ENCODE measurements around the gene DEF6.
"Not testable (repeated sequence)": the region's sequence is repeated elsewhere in the genome, so short reads cannot be mapped to it uniquely, and the experiment has no call there.

The DEF6 gene

GRCh38 chr6:35328965-35329364, 31.3 kb downstream of the DEF6 start:
- 100% methylated on average over 6 of the region's 8 CpGs for WGBS (ENCODE audit: insufficient coverage)
- POLR2A ChIA-PET; H3K9me3 ChIP-seq (ENCODE audit: control extremely low read depth in 1 of 5, control insufficient read depth in 4 of 5, insufficient read depth in 2 of 5, low read depth in 1 of 5, low read length in 4 of 5); DNase-seq; H3K4me1 ChIP-seq (ENCODE audit: control extremely low read depth in 1 of 4, control insufficient read depth in 4 of 4, insufficient read depth in 4 of 4, low read length in 3 of 4); H3K27me3 ChIP-seq (replicated peaks in 2 of 5; ENCODE audit: control insufficient read depth in 4 of 5, insufficient read depth in 5 of 5, low read length in 4 of 5); H3K27ac ChIP-seq (ENCODE audit: insufficient read depth in 1 of 2, low read depth in 1 of 2, low read length in 2 of 2, poor library complexity in 1 of 2, severe bottlenecking in 2 of 2); H3K4me3 ChIP-seq (ENCODE audit: control insufficient read depth in 1 of 7, extremely low read depth in 1 of 7, insufficient read depth in 4 of 7, low read depth in 2 of 7, low read length in 6 of 7): not testable (repeated sequence)
- CTCF ChIA-PET = interaction anchor here (0.6 to 27.2 kb wide), 11 partner anchors 9 to 407 kb away, joined by 3 to 405 read pairs (median 3); partner anchors contain the start of genes DEF6 and PPARD
- peaks cover 0 to 13% (median 2%) of the 10 kb centered on the region in 4 experiments for H3K36me3 ChIP-seq (ENCODE audit: control insufficient read depth in 4 of 4, insufficient read depth in 4 of 4, low read length in 3 of 4)

GRCh38 chr6:35330541-35331119, 33.0 kb downstream of the DEF6 start:
- WGBS (ENCODE audit: insufficient coverage) = 100% methylated on average over 5 of the region's 9 CpGs

GRCh38 chr6:35332074-35332887, 34.7 kb downstream of the DEF6 start:
- H3K4me3 ChIP-seq (ENCODE audit: control insufficient read depth in 1 of 7, extremely low read depth in 1 of 7, insufficient read depth in 4 of 7, low read depth in 2 of 7, low read length in 6 of 7); H3K36me3 ChIP-seq (ENCODE audit: control insufficient read depth in 4 of 4, insufficient read depth in 4 of 4, low read length in 3 of 4); DNase-seq; H3K4me1 ChIP-seq (ENCODE audit: control extremely low read depth in 1 of 4, control insufficient read depth in 4 of 4, insufficient read depth in 4 of 4, low read length in 3 of 4); H3K27me3 ChIP-seq (replicated peaks in 2 of 5; ENCODE audit: control insufficient read depth in 4 of 5, insufficient read depth in 5 of 5, low read length in 4 of 5); H3K27ac ChIP-seq (ENCODE audit: insufficient read depth in 1 of 2, low read depth in 1 of 2, low read length in 2 of 2, poor library complexity in 1 of 2, severe bottlenecking in 2 of 2); POLR2A ChIA-PET; H3K9me3 ChIP-seq (ENCODE audit: control extremely low read depth in 1 of 5, control insufficient read depth in 4 of 5, insufficient read depth in 2 of 5, low read depth in 1 of 5, low read length in 4 of 5): not testable (repeated sequence)
- CTCF ChIA-PET = interaction anchor here (0.8 to 27.2 kb wide), 8 partner anchors 10 to 117 kb away, joined by 3 to 405 read pairs (median 4); partner anchors contain the start of genes DEF6 and PPARD
- 94% methylated on average over 6 of the region's 9 CpGs for WGBS (ENCODE audit: insufficient coverage)

More at GRCh38 chr6:35330541-35331119, 33.0 kb downstream of the DEF6 start:
- no peak overlapping the region for H3K27ac ChIP-seq (ENCODE audit: insufficient read depth in 1 of 2, low read depth in 1 of 2, low read length in 2 of 2, poor library complexity in 1 of 2, severe bottlenecking in 2 of 2)
- H3K4me3 ChIP-seq (ENCODE audit: control insufficient read depth in 1 of 7, extremely low read depth in 1 of 7, insufficient read depth in 4 of 7, low read depth in 2 of 7, low read length in 6 of 7) = no peak overlapping the region
- H3K9me3 ChIP-seq (ENCODE audit: control extremely low read depth in 1 of 5, control insufficient read depth in 4 of 5, insufficient read depth in 2 of 5, low read depth in 1 of 5, low read length in 4 of 5) = no peaks in the 10 kb centered on the region
- DNase-seq = no peak
- CTCF ChIA-PET = interaction anchor here (0.7 to 27.2 kb wide), 4 partner anchors 10 to 39 kb away, joined by 3 to 405 read pairs (median 6); partner anchors contain the start of genes DEF6 and PPARD
- H3K36me3 ChIP-seq (ENCODE audit: control insufficient read depth in 4 of 4, insufficient read depth in 4 of 4, low read length in 3 of 4) = no peaks in the 10 kb centered on the region
- POLR2A ChIA-PET = no interaction called here
- H3K27me3 ChIP-seq (replicated peaks in 2 of 5; ENCODE audit: control insufficient read depth in 4 of 5, insufficient read depth in 5 of 5, low read length in 4 of 5) = no peaks in the 10 kb centered on the region
- H3K4me1 ChIP-seq (ENCODE audit: control extremely low read depth in 1 of 4, control insufficient read depth in 4 of 4, insufficient read depth in 4 of 4, low read length in 3 of 4) = peaks cover 0 to 10% (median 9%) of the 10 kb centered on the region in 4 experiments

GRCh38 chr6:35341557-35341956, 43.9 kb downstream of the DEF6 start:
- Histone ChIP-seq H3K27me3 (replicated peaks in 2 of 5; ENCODE audit: control insufficient read depth in 4 of 5, insufficient read depth in 5 of 5, low read length in 4 of 5) (peaks cover 0 to 36% (median 26%) of the 10 kb centered on the region in 5 experiments), H3K9me3 (ENCODE audit: control extremely low read depth in 1 of 5, control insufficient read depth in 4 of 5, insufficient read depth in 2 of 5, low read depth in 1 of 5, low read length in 4 of 5) (no peaks in the 10 kb centered on the region), H3K27ac (ENCODE audit: insufficient read depth in 1 of 2, low read depth in 1 of 2, low read length in 2 of 2, poor library complexity in 1 of 2, severe bottlenecking in 2 of 2) (no peak overlapping the region), H3K36me3 (ENCODE audit: control insufficient read depth in 4 of 4, insufficient read depth in 4 of 4, low read length in 3 of 4) (peaks cover 0 to 3% (median 0%) of the 10 kb centered on the region in 4 experiments), H3K4me1 (ENCODE audit: control extremely low read depth in 1 of 4, control insufficient read depth in 4 of 4, insufficient read depth in 4 of 4, low read length in 3 of 4) (peaks cover 3 to 26% (median 13%) of the 10 kb centered on the region in 4 experiments), H3K4me3 (ENCODE audit: control insufficient read depth in 1 of 7, extremely low read depth in 1 of 7, insufficient read depth in 4 of 7, low read depth in 2 of 7, low read length in 6 of 7) (no peak overlapping the region)
- no peak for DNase-seq
- WGBS (ENCODE audit: insufficient coverage) = 85% methylated on average over 4 of the region's 13 CpGs
- ChIA-PET CTCF (interaction anchor here (0.6 to 2.2 kb wide), 24 partner anchors 9 to 211 kb away, joined by 3 to 23 read pairs (median 3); partner anchors contain the start of genes DEF6, FANCE and RPL10A), POLR2A (interaction anchor here (0.7 to 1.4 kb wide), 3 partner anchors 80 to 210 kb away, joined by 3 to 4 read pairs (median 3); partner anchors contain the start of gene RPL10A)

GRCh38 chr6:35342258-35343091, 44.9 kb downstream of the DEF6 start, which contains the start of gene PPARD:
Gene PPARD (plus strand): TSS chr6:35342558. CDS start chr6:35411088, 68,530 bp downstream.
- DNase-seq = peak; percentile 87 to 91 (median 88)
- Histone ChIP-seq H3K4me3 (ENCODE audit: control insufficient read depth in 1 of 7, extremely low read depth in 1 of 7, insufficient read depth in 4 of 7, low read depth in 2 of 7, low read length in 6 of 7) (peak within 1 kb of the TSS; percentile 62 to 86 (median 74)), H3K36me3 (ENCODE audit: control insufficient read depth in 4 of 4, insufficient read depth in 4 of 4, low read length in 3 of 4) (peaks cover 0 to 3% (median 0%) of the 10 kb centered on the region in 4 experiments), H3K27ac (ENCODE audit: insufficient read depth in 1 of 2, low read depth in 1 of 2, low read length in 2 of 2, poor library complexity in 1 of 2, severe bottlenecking in 2 of 2) (peak within 1 kb of the TSS in 1 of 2 experiments; percentile 55), H3K9me3 (ENCODE audit: control extremely low read depth in 1 of 5, control insufficient read depth in 4 of 5, insufficient read depth in 2 of 5, low read depth in 1 of 5, low read length in 4 of 5) (no peaks in the 10 kb centered on the region), H3K4me1 (ENCODE audit: control extremely low read depth in 1 of 4, control insufficient read depth in 4 of 4, insufficient read depth in 4 of 4, low read length in 3 of 4) (peaks cover 3 to 26% (median 13%) of the 10 kb centered on the region in 4 experiments), H3K27me3 (replicated peaks in 2 of 5; ENCODE audit: control insufficient read depth in 4 of 5, insufficient read depth in 5 of 5, low read length in 4 of 5) (peaks cover 0 to 44% (median 31%) of the 10 kb centered on the region in 5 experiments)
- WGBS (ENCODE audit: insufficient coverage) = 0% methylated on average over 33 of the region's 77 CpGs
- ChIA-PET POLR2A (interaction anchor here (1.1 to 1.4 kb wide), 2 partner anchors 79 to 126 kb away, joined by 3 to 4 read pairs; partner anchors contain the start of gene RPL10A), CTCF (interaction anchor here (0.6 to 2.2 kb wide), 27 partner anchors 9 to 211 kb away, joined by 3 to 23 read pairs (median 4); partner anchors contain the start of genes DEF6, FANCE and RPL10A)

GRCh38 chr6:35343092-35343834, 45.6 kb downstream of the DEF6 start:
- peaks cover 0 to 44% (median 31%) of the 10 kb centered on the region in 5 experiments for H3K27me3 ChIP-seq (replicated peaks in 2 of 5; ENCODE audit: control insufficient read depth in 4 of 5, insufficient read depth in 5 of 5, low read length in 4 of 5)
- ChIA-PET CTCF (interaction anchor here (0.7 to 2.2 kb wide), 22 partner anchors 10 to 211 kb away, joined by 3 to 26 read pairs (median 4); partner anchors contain the start of gene FANCE), POLR2A (interaction anchor here (0.6 to 1.4 kb wide), 4 partner anchors 75 to 125 kb away, joined by 3 to 4 read pairs (median 3); partner anchors contain the start of gene RPL10A)

More at GRCh38 chr6:35343092-35343834, 45.6 kb downstream of the DEF6 start:
- 20% methylated on average over 8 of the region's 13 CpGs for WGBS (ENCODE audit: insufficient coverage)
- Histone ChIP-seq H3K36me3 (ENCODE audit: control insufficient read depth in 4 of 4, insufficient read depth in 4 of 4, low read length in 3 of 4) (peaks cover 0 to 3% (median 0%) of the 10 kb centered on the region in 4 experiments), H3K4me1 (ENCODE audit: control extremely low read depth in 1 of 4, control insufficient read depth in 4 of 4, insufficient read depth in 4 of 4, low read length in 3 of 4) (peaks cover 3 to 29% (median 15%) of the 10 kb centered on the region in 4 experiments), H3K9me3 (ENCODE audit: control extremely low read depth in 1 of 5, control insufficient read depth in 4 of 5, insufficient read depth in 2 of 5, low read depth in 1 of 5, low read length in 4 of 5) (no peaks in the 10 kb centered on the region), H3K4me3 (ENCODE audit: control insufficient read depth in 1 of 7, extremely low read depth in 1 of 7, insufficient read depth in 4 of 7, low read depth in 2 of 7, low read length in 6 of 7) (peak overlapping the region; percentile 62 to 86 (median 74)), H3K27ac (ENCODE audit: insufficient read depth in 1 of 2, low read depth in 1 of 2, low read length in 2 of 2, poor library complexity in 1 of 2, severe bottlenecking in 2 of 2) (peak overlapping the region in 1 of 2 experiments; percentile 55)
- DNase-seq = peak; percentile 78 to 83 (median 80)
